IMR-90 (cell line): ENCODE data around the gene EPS8. TPM values are rescaled to one million over a fixed set of nuclear protein-coding genes. Genes with fewer than 3 reads are reported as not detected.
A peak's percentile ranks its signal among the peaks of the same experiment; 100 is the strongest.

Experiments used
- ATAC-seq: fragments of 200-7000 bp; cut with Tn5 transposase; 2 replicates; pipeline ENCODE4 v1.9.1; 2020; ENCODE audit warnings: low read depth, mild to moderate bottlenecking, moderate library complexity
- BruUV-seq: library from RNA; stranded (reverse); fragments of 400-500 nt; replicated peaks from 2 replicates; lab custom pipeline; 2021; lab: Mats Ljungman, UMichigan
- CTCF ChIA-PET: fragments of 300-600 bp; formaldehyde crosslinking; extraction: SDS; loops from one replicate; lab custom pipeline; 2021; ENCODE audit warnings: antibody characterized with exemption; lab: Yijun Ruan, JAX
- POLR2A ChIA-PET: fragments of 300-600 bp; sonication (Branson Sonifier 250); formaldehyde crosslinking; loops from one replicate; lab custom pipeline; 2022; ENCODE audit warnings: antibody characterized with exemption; ENCODE audit not compliant: unreplicated experiment; lab: Charles Lee
- DNase-seq: peaks from one replicate; pipeline ENCODE4 v3.0.0; 2013
- H2AFZ ChIP-seq: replicated peaks from 2 replicates; pipeline ENCODE3; 2013; ENCODE audit warnings: low read length, mild to moderate bottlenecking; ENCODE audit not compliant: poor library complexity
- H2AK5ac ChIP-seq: 2 replicates; pipeline ENCODE4 v1.6.1; 2013; ENCODE audit warnings: low read depth, low read length, inconsistent platforms
- H2AK9ac ChIP-seq: replicated peaks from 2 replicates; pipeline ENCODE3; 2013; ENCODE audit warnings: mild to moderate bottlenecking, low read depth, low read length, moderate library complexity; ENCODE audit not compliant: poor library complexity
- H2BK120ac ChIP-seq: 2 replicates; pipeline ENCODE4 v1.6.1; 2013; ENCODE audit warnings: low read depth, low read length, inconsistent platforms
- H2BK15ac ChIP-seq: 3 replicates; pipeline ENCODE4 v1.6.1; 2013; ENCODE audit warnings: low read depth, low read length, inconsistent platforms
- H2BK20ac ChIP-seq: 2 replicates; pipeline ENCODE4 v1.6.1; 2013; ENCODE audit warnings: low read depth, mild to moderate bottlenecking, inconsistent platforms, low read length, moderate library complexity
- H2BK5ac ChIP-seq: 2 replicates; pipeline ENCODE4 v1.6.1; 2013; ENCODE audit warnings: mild to moderate bottlenecking, low read depth, low read length, inconsistent platforms; ENCODE audit not compliant: poor library complexity, severe bottlenecking
- H3K14ac ChIP-seq: replicated peaks from 2 replicates; pipeline ENCODE4 v1.6.1; 2013; ENCODE audit warnings: low read depth, low read length, inconsistent platforms
- H3K18ac ChIP-seq: 2 replicates; pipeline ENCODE4 v1.6.1; 2013; ENCODE audit warnings: low read depth, low read length, control low read depth
- H3K23ac ChIP-seq: 2 replicates; pipeline ENCODE4 v1.6.1; 2013; ENCODE audit warnings: low read depth, low read length, inconsistent platforms
- H3K27ac ChIP-seq: 2 replicates; pipeline ENCODE4 v1.5.1; 2013; ENCODE audit warnings: mild to moderate bottlenecking, control low read depth, low read length; ENCODE audit not compliant: insufficient read depth
- H3K27me3 ChIP-seq: 2 replicates; pipeline ENCODE4 v1.6.1; 2013; ENCODE audit warnings: low read length; ENCODE audit not compliant: control insufficient read depth, insufficient read depth
- H3K36me3 ChIP-seq: 2 replicates; pipeline ENCODE4 v1.6.1; 2013; ENCODE audit warnings: low read length, mixed read lengths; ENCODE audit not compliant: control insufficient read depth, insufficient read depth
- H3K4ac ChIP-seq: 2 replicates; pipeline ENCODE4 v1.6.1; 2013; ENCODE audit warnings: low read depth, low read length, inconsistent platforms
- H3K4me1 ChIP-seq: 2 replicates; pipeline ENCODE4 v1.6.1; 2013; ENCODE audit warnings: low read length, mixed read lengths; ENCODE audit not compliant: control insufficient read depth, insufficient read depth
- H3K4me2 ChIP-seq: 2 replicates; pipeline ENCODE4 v1.6.1; 2013; ENCODE audit warnings: low read depth, mild to moderate bottlenecking, control low read depth, low read length, moderate library complexity
- H3K4me3 ChIP-seq: 2 replicates; pipeline ENCODE4 v1.5.1; 2013; ENCODE audit warnings: low read depth, mild to moderate bottlenecking, control low read depth, low read length, moderate library complexity; ENCODE audit not compliant: insufficient read depth
- H3K56ac ChIP-seq: 2 replicates; pipeline ENCODE4 v1.6.1; 2013; ENCODE audit warnings: low read length, inconsistent platforms; ENCODE audit not compliant: insufficient read depth; ENCODE audit errors: extremely low read depth
- H3K79me1 ChIP-seq, 2 experiments: 2 replicates each; pipeline ENCODE4 v1.6.1; 2013; ENCODE audit warnings: low read length in 2 of 2, inconsistent platforms in 1 of 2, low read depth in 1 of 2
- H3K9ac ChIP-seq: 2 replicates; pipeline ENCODE4 v1.6.1; 2013; ENCODE audit warnings: low read depth, low read length, control low read depth
- H3K9me1 ChIP-seq: 2 replicates; pipeline ENCODE4 v1.6.1; 2013; ENCODE audit warnings: low read length, inconsistent platforms; ENCODE audit not compliant: insufficient read depth
- H3K9me3 ChIP-seq: 2 replicates; pipeline ENCODE4 v1.6.1; 2013; ENCODE audit warnings: low read length; ENCODE audit not compliant: control insufficient read depth, insufficient read depth
- H4K20me1 ChIP-seq: 2 replicates; pipeline ENCODE4 v1.6.1; 2013; ENCODE audit warnings: low read length, inconsistent platforms; ENCODE audit not compliant: insufficient read depth
- H4K5ac ChIP-seq: 2 replicates; pipeline ENCODE4 v1.6.1; 2013; ENCODE audit warnings: mild to moderate bottlenecking, low read depth, low read length, control low read depth
- H4K8ac ChIP-seq, 2 experiments: 2 replicates each; pipeline ENCODE4 v1.6.1; 2013; ENCODE audit warnings: low read depth in 2 of 2, low read length in 2 of 2, control low read depth in 1 of 2, inconsistent platforms in 1 of 2
- H4K91ac ChIP-seq: 2 replicates; pipeline ENCODE4 v1.6.1; 2013; ENCODE audit warnings: low read depth, low read length, inconsistent platforms; ENCODE audit not compliant: insufficient read depth
- CEBPB ChIP-seq: IDR thresholded peaks from 2 replicates; pipeline ENCODE4 v1.6.1; 2012; ENCODE audit warnings: low read depth, low read length, improper control_type of control experiment
- WGBS, 2 experiments: methylation state at CpG; one replicate each; pipeline versions ENCODE4 v1.1.5 to v1.1.7; 2013; ENCODE audit warnings: missing lambda C conversion rate in 2 of 2; ENCODE audit not compliant: insufficient read length in 1 of 2; ENCODE audit errors: extremely low coverage in 2 of 2; 5-methylcytosine and 5-hydroxymethylcytosine counted together
- dilution Hi-C: fragments of 300-500 bp; cut with HindIII; formaldehyde crosslinking; loops from one replicate; pipeline ENCODE4 v1.14.3; 2018; ENCODE audit warnings: low sequenced_read_pairs; ENCODE audit not compliant: unreplicated experiment
- in situ Hi-C: fragments of 300-500 bp; cut with MboI; formaldehyde crosslinking; loops from 3 replicates; pipeline ENCODE4 v1.14.3; 2019; ENCODE audit warnings: low sequenced_read_pairs, inconsistent platforms, mixed read lengths
- intact Hi-C: fragments of 100-400 bp; cut with micrococcal nuclease; formaldehyde crosslinking; loops from 2 replicates; pipeline ENCODE4 v1.10.0; 2022
- polyA plus RNA-seq, 3 experiments: library from polyadenylated mRNA; depleted of rRNA; stranded (reverse); fragments of >200 nt; gene quantifications; 2 replicates each; pipeline ENCODE4 v1.2.3, GENCODE V29; 2012; ENCODE audit warnings: low replicate concordance in 1 of 3
- total RNA-seq: library from RNA; depleted of rRNA; stranded (reverse); fragments of >200 nt; gene quantifications from 2 replicates; pipeline ENCODE4 v1.2.3, GENCODE V29; 2012
- TF ChIP-seq, protein P1 (sequence below): fragments of 150-350 bp; IDR thresholded peaks from 2 replicates; pipeline ENCODE4 v1.6.1; 2016; ENCODE audit warnings: low read depth, mild to moderate bottlenecking, low read length, moderate library complexity, borderline replicate concordance

The EPS8 gene
- total and polyA plus RNA-seq, 2 of the 4 experiments (the other 2 are of a cell fraction) = 45.1 to 104 TPM

GRCh38 chr12:15679151-15679550, 110.0 kb downstream of the EPS8 start:
- intact Hi-C loops = no loop called here
- no peak overlapping the region for H2AFZ ChIP-seq
- peak overlapping the region in 1 of 2 experiments; percentile 12; a peak in 1 of 4 replicates for H4K8ac ChIP-seq
- dilution Hi-C loops = no loop called here
- peak overlapping the region; percentile 32 for H2BK5ac ChIP-seq
- no peak overlapping the region for H2AK9ac ChIP-seq
- H2BK120ac ChIP-seq = 0 out of 2 replicates have a peak overlapping the region, but pooled peaks have one; percentile 38
- in situ Hi-C loops = no loop called here
- H3K27ac ChIP-seq = no peak overlapping the region
- DNase-seq (peak; percentile 56), ATAC-seq (peak; percentile 82)
- H2AK5ac ChIP-seq = peak overlapping the region; percentile 13; the same call in 1 of the 2 replicates
- H3K56ac ChIP-seq = no peak overlapping the region
- H3K9me3 ChIP-seq = no peaks in the 10 kb centered on the region
- ChIA-PET CTCF (no interaction called here), POLR2A (no interaction called here)
- H3K18ac ChIP-seq = no peak overlapping the region
- H4K5ac ChIP-seq = no peak overlapping the region
- TF ChIP-seq, protein P1, sequence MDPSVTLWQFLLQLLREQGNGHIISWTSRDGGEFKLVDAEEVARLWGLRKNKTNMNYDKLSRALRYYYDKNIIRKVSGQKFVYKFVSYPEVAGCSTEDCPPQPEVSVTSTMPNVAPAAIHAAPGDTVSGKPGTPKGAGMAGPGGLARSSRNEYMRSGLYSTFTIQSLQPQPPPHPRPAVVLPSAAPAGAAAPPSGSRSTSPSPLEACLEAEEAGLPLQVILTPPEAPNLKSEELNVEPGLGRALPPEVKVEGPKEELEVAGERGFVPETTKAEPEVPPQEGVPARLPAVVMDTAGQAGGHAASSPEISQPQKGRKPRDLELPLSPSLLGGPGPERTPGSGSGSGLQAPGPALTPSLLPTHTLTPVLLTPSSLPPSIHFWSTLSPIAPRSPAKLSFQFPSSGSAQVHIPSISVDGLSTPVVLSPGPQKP = no peak
- TF ChIP-seq CEBPB = peak; percentile 58; the same call in 1 of the 2 replicates
- H3K27me3 ChIP-seq = no peaks in the 10 kb centered on the region
- peaks cover 13% of the 10 kb centered on the region; the same call in 1 of the 2 replicates for H3K4me1 ChIP-seq
- no peak overlapping the region for H3K23ac ChIP-seq
- H2BK20ac ChIP-seq = 0 out of 2 replicates have a peak overlapping the region, but pooled peaks have one; percentile 9
- no peak overlapping the region; the same call in 1 of the 2 replicates for H3K4ac ChIP-seq
- H3K9me1 ChIP-seq = no peaks in the 10 kb centered on the region; the same call in 1 of the 2 replicates
- no peak overlapping the region for H2BK15ac ChIP-seq
- H3K9ac ChIP-seq = no peak overlapping the region
- no peak overlapping the region for H3K4me3 ChIP-seq
- H3K4me2 ChIP-seq = no peak overlapping the region; the same call in 1 of the 2 replicates
- no peaks in the 10 kb centered on the region for H3K36me3 ChIP-seq
- H3K79me1 ChIP-seq = peaks cover 6 to 41% of the 10 kb centered on the region in 2 experiments; a peak in 3 of 4 replicates
- no peak overlapping the region; the same call in 1 of the 2 replicates for H3K14ac ChIP-seq
- no peaks in the 10 kb centered on the region; the same call in 1 of the 2 replicates for H4K20me1 ChIP-seq
- H4K91ac ChIP-seq = no peak overlapping the region
- 0% methylated on average over 1 of the region's 1 CpG; no CpG with 5 or more reads in 1 of the 2 experiments for WGBS, 2 experiments
- no TSS peak for BruUV-seq
